NK-92 treated with Interleukin-12 subunit alpha and Interleukin-12 subunit beta, amount 100 ng/mL, for 24 hours (cell line): ENCODE data around the gene GLUD1.
"Not testable (repeated sequence)": the region's sequence is repeated elsewhere in the genome, so short reads cannot be mapped to it uniquely, and the experiment has no call there.

Experiments
- DNase-seq: peaks from one replicate; lab custom pipeline; 2025; lab: John Stamatoyannopoulos, UW

Gene GLUD1

DNA sequence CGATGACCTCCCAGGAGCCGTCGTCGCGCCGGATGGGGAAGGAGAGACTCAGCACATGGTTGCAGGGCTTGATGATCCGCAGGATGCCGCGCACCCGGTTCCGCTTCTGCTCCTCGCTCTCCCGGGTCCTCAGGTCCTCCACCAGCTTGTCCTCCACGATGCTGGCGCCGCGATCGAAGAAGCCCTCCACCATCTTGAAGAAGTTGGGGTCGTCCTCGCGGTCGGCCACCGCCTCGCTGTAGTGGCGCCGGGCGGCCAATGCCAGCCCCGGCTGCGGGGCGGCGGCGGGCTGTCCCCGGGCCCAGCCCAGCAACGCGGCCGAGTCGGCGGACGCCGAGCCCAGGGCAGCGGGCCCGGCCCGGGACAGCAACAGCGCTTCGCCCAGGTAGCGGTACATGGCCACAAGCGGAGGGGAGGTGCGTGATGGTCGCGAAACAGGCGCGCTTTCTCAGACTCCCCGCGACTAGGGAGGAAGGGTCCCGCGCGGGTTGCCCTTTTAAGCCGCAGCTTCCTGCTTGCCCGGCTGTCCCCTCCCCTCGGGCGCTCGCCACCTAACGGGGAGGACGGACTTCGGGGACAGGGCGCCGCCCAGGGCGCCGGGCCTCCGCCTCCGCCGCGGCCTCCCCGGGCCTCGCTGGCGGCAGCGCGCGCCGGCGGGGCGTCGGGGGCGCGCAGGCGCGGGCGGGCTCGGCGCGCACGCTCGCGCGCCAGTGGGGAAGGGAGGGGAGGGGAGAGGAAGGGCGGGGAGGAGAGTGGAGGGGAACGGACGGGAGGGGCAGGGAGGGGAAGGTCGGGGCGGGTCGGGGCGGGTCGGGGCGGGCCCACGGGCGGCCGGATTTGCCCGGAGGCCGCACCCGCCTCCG lies at the start of gene GLUD1, which contains the start of gene SHLD2:
TSS of gene GLUD1 (minus strand) at position 471 of the 863 bp plus-strand sequence. CDS start at position 397, 74 bp downstream.
TSS of gene SHLD2 (plus strand) at position 834 of the 863 bp plus-strand sequence. CDS start 56,149 bp downstream, outside the sequence.
- DNase-seq = peak; percentile 91

DNA sequence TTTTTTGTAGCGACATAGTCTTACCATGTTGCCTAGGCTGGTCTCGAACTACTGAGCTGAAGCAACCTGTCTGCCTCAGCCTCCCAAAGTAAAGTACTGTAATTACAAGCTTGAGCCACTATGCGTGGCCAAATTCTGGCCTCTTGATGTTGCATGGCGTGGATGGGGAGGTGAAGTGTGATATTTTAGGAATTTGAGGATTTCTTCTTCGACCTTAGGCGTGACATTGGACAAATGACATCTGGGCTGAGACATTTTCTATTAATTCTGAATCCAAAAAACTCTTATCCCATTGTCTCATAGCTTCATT lies 48.4 kb upstream of the GLUD1 start:
- not testable (repeated sequence) for DNase-seq

DNA sequence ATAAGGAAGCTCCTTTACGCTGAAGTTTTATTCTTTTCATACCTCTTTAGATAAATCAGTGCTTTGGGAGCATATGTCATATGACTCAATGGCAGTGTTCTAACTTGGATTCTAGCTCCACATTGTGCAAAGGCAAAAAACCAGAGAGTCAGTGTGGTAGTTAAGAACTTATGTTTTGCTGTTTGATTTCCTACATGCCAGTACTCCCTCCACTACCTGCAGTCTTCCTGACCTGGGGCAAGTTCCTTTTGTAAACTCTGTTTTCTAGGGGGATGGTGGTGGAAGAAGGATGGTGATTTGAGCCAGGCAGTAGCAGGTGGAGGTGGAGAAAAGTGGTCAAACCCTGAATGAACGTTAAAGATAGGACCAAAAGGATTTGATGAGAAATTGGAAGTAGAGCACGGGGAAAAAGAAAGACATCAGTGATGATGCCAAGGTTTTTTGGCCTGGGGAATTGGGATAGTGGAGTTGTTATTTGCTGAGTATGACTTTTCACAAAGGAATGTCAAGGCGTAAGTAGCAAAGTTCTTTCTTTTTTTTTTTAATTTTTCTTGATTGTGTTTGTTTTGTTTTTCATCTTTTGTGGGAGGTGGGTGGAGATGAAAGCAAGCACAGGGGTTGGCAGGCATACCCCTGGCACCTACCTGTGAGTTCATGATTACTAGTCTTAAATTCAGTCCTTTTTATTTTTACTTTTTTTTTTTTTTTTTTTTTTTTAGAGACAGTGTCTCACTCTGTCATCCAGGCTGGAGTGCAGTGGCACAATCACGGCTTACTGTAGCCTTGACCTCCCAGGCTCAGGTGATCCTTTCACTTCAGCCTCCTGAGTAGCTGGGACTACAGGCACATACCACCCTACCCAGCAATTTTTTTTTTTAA lies 47.8 kb upstream of the GLUD1 start:
- DNase-seq = not testable (repeated sequence)

GRCh38 chr10:87137478-87137877 lies 42.8 kb upstream of the GLUD1 start:
- DNase-seq = not testable (repeated sequence)

DNA sequence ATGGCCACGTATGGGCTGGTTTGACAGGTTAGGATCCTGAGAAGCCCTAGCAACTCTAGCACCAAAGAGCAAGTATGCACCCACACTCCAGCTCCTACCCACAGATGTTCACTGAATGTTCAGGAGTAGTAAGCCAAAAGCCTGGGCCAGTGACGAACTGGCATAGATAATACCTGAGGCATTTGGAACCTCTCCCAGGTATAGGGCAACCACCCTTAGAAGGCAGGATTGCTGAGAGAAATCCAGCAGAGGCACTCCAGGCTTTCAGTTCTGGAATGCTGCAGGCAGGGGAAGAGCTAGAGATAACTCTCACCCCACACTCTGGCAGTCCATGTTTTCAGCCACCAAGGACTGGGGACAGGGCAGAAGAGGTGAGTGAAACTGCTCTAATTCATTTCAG lies 39.8 kb upstream of the GLUD1 start:
- DNase-seq = not testable (repeated sequence)

DNA sequence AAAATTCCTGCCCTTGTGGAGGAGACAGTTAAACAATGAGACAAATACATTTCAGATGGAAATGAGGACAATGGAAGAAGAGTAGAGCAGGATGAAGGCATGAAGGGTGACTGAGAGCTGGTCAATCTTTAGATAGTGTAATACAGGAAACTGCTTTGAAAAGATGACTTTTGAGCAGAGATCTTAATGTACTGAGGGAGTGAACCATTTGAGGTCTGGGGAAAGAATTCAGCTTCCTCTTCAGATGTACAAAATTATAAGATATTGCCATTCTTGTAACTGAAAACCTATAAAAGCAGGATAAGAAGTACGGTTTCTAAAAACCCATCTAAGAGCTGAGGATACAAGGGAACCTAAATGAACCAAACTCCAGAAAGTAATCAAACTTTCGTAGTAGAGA lies 39.3 kb upstream of the GLUD1 start:
- DNase-seq = not testable (repeated sequence)

- DNase-seq = not testable (repeated sequence)
Observed at GRCh38 chr10:87132176-87132575, 37.5 kb upstream of the GLUD1 start.

DNA sequence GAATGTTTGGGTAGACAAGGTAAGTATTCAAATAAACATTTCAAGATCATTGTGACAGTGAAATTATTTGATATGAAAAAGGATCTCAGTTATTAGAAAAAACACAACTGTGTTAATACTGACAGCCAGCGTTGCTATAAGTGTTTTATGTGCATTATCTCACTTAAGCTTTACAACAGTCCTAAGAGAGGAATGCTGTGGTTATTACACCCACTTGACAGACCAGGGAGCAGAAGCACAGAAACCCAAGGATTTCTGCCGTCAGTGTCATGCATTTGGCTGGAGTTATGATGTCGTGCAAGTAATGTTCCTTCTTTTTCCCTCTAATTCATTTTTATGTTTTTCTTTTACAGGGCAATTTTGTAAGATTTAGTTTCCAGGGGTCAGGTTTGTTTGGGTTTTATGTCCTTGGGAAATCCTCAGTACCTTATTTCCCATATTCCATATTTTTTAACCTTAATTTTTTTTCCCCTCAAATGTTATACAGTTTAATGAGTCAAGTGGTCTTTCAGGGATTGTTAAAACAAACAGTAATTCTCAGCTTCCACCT lies 33.0 kb upstream of the GLUD1 start:
- DNase-seq = not testable (repeated sequence)

DNA sequence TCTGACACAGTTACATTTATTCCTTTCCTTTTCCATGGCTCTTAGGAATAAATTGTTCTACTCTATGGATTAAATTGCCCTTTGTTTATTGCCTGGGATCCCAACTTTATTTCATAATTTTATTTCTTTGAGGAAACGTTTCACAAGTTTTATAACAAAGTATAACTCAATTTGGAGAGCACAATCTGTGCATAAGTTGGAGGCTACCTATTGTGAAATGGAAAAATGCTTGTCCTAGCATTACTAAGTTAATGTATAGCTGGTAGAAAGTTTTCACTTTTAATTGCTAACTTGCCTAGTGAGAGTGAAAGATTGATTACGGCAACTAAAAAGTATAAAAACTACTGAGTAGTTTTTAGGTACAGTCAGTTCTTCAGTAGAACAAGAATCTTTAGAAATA lies 32.4 kb upstream of the GLUD1 start:
- DNase-seq = not testable (repeated sequence)

- not testable (repeated sequence) for DNase-seq
Observed at GRCh38 chr10:87123351-87123750, 28.7 kb upstream of the GLUD1 start.

DNA sequence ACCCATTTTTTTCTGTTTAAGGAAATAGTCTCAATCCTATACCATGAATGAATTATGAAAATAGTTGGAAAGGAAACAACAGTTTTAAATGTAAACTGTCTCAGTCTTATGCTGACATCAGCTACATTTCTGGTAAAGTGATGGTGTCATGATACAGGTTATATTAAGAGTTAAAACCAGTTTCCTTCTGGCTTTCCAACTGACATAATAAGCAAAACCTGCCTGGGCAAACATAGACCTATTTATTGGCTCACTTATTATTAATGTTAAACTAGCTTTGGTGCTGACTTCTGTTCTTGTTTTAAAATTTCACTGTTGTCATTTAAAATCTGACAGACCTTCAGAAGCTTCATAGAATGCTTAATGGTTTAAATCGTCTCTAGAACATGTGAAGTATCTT lies 24.4 kb upstream of the GLUD1 start:
- not testable (repeated sequence) for DNase-seq

DNA sequence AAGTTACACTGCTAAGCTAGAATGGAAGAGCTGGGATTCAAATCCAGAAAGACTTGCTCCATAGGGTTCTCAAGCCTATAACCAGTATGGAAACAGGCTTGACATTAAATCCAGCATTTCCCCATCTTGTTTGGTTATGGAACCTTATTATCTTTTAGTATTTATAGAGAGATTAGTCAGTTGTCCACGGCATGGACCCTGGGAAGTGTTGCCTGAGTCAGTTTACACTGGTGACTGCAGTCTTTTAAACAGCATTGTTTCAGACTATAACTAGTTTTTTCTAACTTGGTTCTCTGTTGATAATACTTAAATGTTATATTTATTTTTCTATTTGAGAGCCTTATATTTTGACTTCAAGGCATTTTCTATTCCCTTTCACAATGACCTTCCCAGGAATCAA lies 23.5 kb upstream of the GLUD1 start:
- DNase-seq = not testable (repeated sequence)

DNA sequence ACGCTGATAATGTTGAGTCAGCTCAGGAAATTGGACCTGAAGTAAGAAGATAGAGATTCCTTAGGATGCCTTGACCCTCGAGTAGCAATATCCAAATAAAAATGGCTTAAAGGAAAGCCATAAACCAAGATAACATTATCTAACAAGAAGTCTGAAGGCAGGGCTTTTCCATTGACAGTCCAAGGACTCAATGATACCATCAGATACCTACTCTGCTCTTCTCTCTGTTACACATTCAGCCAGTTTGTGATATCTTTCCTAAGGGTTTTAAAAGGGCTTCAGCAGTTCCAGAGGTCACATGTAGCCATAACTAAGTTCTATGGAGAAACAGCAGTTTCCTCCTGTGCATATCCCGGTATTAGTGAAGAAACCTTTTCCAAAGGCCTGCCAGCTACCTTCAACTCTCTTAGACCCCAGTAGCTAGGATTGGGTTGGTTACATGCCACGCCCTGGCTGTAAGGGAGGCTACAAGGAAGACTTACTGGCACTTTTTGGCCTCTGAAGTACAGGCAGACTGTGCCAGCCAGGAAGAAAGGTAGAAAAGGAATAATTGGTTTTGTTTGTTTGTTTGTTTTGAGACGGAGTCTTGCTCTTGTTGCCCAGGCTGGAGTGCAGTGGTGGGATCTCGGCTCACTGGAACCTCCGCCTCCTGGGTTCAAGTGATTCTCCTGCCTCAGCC lies 10.9 kb upstream of the GLUD1 start:
- no peak for DNase-seq

DNA sequence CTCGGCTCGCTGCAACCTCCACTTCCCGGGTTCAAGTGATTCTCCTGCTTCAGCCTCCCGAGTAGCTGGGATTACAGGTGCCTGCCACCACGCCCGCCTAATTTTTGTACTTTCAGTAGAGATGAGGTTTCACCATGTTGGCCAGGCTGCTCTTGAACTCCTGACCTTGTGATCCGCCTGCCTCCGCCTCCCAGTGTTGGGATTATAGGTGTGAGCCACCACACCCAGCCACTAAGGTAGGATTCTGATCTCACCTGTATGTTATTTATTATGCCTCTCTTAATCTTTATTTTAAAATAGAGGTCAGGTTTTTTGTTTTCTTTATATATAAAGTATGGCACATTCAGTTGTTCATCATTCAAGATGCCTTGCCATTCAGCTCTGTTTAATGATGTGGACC lies 10.1 kb upstream of the GLUD1 start:
- DNase-seq = not testable (repeated sequence)

GRCh38 chr10:87101996-87102395 lies 7.4 kb upstream of the GLUD1 start:
- no peak for DNase-seq

- DNase-seq = peak; percentile 89
Observed at GRCh38 chr10:87095236-87095945, 748 bp upstream of the GLUD1 start.

GRCh38 chr10:87093632-87094372 lies 841 bp downstream of the GLUD1 start:
- DNase-seq = peak; percentile 73

- DNase-seq = no peak
Observed at GRCh38 chr10:87092861-87093631, 1.6 kb downstream of the GLUD1 start.

GRCh38 chr10:87092376-87092860 lies 2.2 kb downstream of the GLUD1 start:
- no peak for DNase-seq

DNA sequence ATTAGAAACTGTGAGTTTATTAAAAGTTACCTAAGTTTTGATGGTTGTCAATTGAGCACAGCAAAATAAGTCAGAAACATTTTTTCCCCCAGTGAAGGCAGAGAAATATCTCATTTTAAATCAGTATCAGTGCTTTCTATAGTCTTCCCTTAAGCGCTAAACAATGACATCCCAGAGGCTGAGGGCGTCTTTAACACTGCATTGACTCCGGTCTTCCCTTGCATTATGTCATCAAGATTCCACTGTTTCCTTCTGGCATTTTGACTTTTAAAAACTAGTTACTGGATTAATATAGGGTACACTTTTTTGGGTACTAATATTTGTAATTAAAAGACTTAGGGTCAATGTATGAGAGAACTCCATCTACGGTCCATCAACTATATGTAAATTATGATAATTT lies 3.9 kb downstream of the GLUD1 start:
- no peak for DNase-seq
